ENCODE measurements around the gene CCDC120.

DNA sequence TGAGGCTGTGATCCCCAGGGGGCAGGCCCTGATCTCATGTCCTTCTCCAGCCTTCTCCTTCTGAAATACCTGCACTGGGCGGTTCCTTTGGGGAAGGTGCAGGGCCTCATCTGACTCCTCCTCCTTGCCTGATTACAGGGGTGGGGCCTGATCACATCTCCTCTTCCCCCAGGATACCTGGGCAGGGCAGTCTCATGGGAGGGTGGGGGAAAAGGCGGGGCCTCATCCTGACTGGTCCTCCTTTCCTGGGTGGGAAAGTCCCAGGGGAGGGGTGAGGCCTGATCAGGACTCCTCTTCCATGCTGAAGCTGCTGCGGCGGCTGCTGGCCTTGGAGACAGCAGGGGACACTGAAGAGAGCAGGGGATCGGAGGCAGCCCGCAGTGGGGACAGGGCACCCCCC is 28.9 kb upstream of the CCDC120 start:
- TF ChIP-seq, protein P1, sequence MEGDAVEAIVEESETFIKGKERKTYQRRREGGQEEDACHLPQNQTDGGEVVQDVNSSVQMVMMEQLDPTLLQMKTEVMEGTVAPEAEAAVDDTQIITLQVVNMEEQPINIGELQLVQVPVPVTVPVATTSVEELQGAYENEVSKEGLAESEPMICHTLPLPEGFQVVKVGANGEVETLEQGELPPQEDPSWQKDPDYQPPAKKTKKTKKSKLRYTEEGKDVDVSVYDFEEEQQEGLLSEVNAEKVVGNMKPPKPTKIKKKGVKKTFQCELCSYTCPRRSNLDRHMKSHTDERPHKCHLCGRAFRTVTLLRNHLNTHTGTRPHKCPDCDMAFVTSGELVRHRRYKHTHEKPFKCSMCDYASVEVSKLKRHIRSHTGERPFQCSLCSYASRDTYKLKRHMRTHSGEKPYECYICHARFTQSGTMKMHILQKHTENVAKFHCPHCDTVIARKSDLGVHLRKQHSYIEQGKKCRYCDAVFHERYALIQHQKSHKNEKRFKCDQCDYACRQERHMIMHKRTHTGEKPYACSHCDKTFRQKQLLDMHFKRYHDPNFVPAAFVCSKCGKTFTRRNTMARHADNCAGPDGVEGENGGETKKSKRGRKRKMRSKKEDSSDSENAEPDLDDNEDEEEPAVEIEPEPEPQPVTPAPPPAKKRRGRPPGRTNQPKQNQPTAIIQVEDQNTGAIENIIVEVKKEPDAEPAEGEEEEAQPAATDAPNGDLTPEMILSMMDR (IDR thresholded peaks at IDR 0.05 in 4 of 5, conservative IDR thresholded peaks at IDR 0.05 in 1 of 5), result no peak
- no peak for TF ChIP-seq POLR2A (IDR thresholded peaks at IDR 0.05)

All from gastrocnemius medialis (tissue), 4 donors.